Type B pancreatic cell (in vitro differentiated cells): Measurements from ENCODE around the gene CABP4. TPM values are rescaled to one million over a fixed set of nuclear protein-coding genes. Genes with fewer than 3 reads are reported as not detected.
"Not testable (repeated sequence)": the region's sequence is repeated elsewhere in the genome, so short reads cannot be mapped to it uniquely, and the experiment has no call there.

Experiments
- DNase-seq: peaks from one replicate; pipeline ENCODE4 v3.0.0; 2021; ENCODE audit warnings: mixed read lengths; ENCODE audit not compliant: unreplicated experiment; ENCODE audit errors: extremely low spot score
- H3K27ac Mint-ChIP-seq: 2 replicates; pipeline ENCODE4 v1.8.0; 2021; ENCODE audit warnings: mild to moderate bottlenecking, mixed read lengths
- H3K27me3 Mint-ChIP-seq: 2 replicates; pipeline ENCODE4 v1.8.0; 2021; ENCODE audit warnings: mixed read lengths
- H3K36me3 Mint-ChIP-seq: 2 replicates; pipeline ENCODE4 v1.8.0; 2021; ENCODE audit warnings: mixed read lengths
- H3K4me1 Mint-ChIP-seq: one replicate; pipeline ENCODE4 v1.8.0; 2021; ENCODE audit warnings: mixed read lengths; ENCODE audit not compliant: unreplicated experiment
- H3K4me3 Mint-ChIP-seq: 2 replicates; pipeline ENCODE4 v1.8.0; 2021; ENCODE audit warnings: mild to moderate bottlenecking, mixed read lengths
- H3K9me3 Mint-ChIP-seq: 2 replicates; pipeline ENCODE4 v1.8.0; 2021; ENCODE audit warnings: mixed read lengths
- total RNA-seq: library from RNA; stranded (reverse); gene quantifications from 2 replicates; pipeline ENCODE4 v1.2.1, GENCODE V29; 2021; ENCODE audit warnings: low replicate concordance
- TF ChIP-seq, protein P1 (sequence below): fragments of 200-600 bp; sonication (generic); conservative IDR thresholded peaks from 2 replicates; pipeline ENCODE4 v1.5.0; 2021; ENCODE audit warnings: antibody characterized with exemption, mild to moderate bottlenecking

Gene CABP4
- total RNA-seq, 1 donor from 2014 or later: not detected

DNA sequence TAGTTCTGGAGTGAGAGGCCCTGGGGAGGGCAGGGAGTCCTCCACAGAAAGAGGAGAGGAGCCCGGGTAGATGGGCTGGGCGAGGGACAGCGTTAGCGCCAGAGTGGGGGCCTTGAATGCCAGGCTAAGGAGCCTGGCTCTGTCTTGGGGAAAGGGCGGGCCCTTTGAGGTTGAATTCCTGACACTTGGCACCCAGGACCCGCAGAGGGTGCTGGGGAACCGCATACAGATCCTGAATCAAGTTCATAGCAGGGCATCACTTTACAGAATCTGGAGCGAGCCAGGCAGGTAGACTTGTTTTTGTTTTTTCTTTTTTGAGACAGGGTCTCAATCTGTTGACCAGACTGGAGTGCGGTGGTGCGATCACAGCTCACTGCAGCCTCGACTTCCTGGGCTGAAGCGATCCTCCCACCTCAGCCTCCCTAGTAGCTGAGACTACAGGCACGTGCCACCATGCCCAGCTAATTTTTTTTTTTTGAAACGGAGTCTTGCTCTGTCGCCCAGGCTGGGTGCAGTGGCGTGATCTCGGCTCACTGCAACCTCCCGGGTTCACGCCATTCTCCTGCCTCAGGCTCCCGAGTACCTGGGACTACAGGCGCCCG, 33.6 kb upstream of the CABP4 start:
- Mint-ChIP-seq H3K27ac (peak overlapping the region; percentile 82), H3K4me3 (peak overlapping the region; percentile 81), H3K9me3 (no peaks in the 10 kb centered on the region)

DNA sequence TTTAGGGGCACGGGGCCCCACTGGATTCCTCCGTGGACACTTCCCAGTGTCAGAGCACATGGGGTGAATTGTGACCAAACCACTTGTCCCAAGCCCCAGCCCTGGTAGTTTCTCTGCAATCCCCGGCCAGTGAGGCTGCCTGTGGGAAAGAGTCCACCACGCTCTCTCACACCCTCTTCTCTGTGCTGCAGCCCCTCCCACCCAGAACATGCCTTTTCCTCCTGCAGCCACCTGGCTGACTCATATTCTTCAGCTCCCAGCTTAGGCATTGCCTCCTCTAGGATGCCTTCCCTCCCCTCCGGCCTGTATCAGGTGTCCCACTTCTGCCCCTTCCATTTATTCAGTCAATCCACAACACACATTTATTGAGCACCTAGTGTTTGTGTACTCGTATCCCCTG, 32.3 kb upstream of the CABP4 start:
- Mint-ChIP-seq H3K36me3 (no peaks in the 10 kb centered on the region), H3K4me3 (peak overlapping the region; percentile 66), H3K4me1 (peaks cover 8% of the 10 kb centered on the region), H3K27me3 (no peaks in the 10 kb centered on the region), H3K9me3 (no peaks in the 10 kb centered on the region), H3K27ac (peak overlapping the region; percentile 87)
- TF ChIP-seq, protein P1, sequence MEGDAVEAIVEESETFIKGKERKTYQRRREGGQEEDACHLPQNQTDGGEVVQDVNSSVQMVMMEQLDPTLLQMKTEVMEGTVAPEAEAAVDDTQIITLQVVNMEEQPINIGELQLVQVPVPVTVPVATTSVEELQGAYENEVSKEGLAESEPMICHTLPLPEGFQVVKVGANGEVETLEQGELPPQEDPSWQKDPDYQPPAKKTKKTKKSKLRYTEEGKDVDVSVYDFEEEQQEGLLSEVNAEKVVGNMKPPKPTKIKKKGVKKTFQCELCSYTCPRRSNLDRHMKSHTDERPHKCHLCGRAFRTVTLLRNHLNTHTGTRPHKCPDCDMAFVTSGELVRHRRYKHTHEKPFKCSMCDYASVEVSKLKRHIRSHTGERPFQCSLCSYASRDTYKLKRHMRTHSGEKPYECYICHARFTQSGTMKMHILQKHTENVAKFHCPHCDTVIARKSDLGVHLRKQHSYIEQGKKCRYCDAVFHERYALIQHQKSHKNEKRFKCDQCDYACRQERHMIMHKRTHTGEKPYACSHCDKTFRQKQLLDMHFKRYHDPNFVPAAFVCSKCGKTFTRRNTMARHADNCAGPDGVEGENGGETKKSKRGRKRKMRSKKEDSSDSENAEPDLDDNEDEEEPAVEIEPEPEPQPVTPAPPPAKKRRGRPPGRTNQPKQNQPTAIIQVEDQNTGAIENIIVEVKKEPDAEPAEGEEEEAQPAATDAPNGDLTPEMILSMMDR: no peak
- DNase-seq: no peak

More for the DNA sequence above, 33.6 kb upstream of the CABP4 start:
- TF ChIP-seq, protein P1: no peak
- Mint-ChIP-seq H3K27me3 (peaks cover 7% of the 10 kb centered on the region), H3K36me3 (no peaks in the 10 kb centered on the region), H3K4me1 (peaks cover 8% of the 10 kb centered on the region)
- DNase-seq: no peak

DNA sequence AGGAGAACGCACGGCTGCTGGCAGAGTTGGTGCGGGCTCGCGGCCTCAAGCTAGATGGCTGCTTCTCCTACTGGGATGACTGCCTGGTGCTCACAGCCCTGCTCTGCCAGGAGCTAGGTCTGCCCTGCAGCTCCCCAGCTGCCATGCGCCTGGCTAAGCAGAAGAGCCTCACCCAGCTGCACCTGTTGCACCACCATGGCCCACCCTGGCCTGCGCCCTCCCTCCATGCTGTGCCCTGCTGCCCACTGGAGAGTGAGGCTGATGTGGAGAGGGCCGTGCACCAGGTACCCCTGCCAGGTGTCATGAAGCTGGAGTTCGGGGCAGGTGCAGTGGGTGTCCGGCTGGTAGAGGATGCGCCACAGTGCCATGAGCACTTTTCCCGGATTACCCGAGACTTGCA, 31.7 kb upstream of the CABP4 start:
- H3K36me3 Mint-ChIP-seq: no peaks in the 10 kb centered on the region
- no peak for DNase-seq
- no peaks in the 10 kb centered on the region for H3K27me3 Mint-ChIP-seq
- H3K27ac Mint-ChIP-seq: no peak overlapping the region
- TF ChIP-seq, protein P1: no peak
- H3K4me1 Mint-ChIP-seq: peaks cover 12% of the 10 kb centered on the region
- H3K4me3 Mint-ChIP-seq: no peak overlapping the region
- no peaks in the 10 kb centered on the region for H3K9me3 Mint-ChIP-seq

DNA sequence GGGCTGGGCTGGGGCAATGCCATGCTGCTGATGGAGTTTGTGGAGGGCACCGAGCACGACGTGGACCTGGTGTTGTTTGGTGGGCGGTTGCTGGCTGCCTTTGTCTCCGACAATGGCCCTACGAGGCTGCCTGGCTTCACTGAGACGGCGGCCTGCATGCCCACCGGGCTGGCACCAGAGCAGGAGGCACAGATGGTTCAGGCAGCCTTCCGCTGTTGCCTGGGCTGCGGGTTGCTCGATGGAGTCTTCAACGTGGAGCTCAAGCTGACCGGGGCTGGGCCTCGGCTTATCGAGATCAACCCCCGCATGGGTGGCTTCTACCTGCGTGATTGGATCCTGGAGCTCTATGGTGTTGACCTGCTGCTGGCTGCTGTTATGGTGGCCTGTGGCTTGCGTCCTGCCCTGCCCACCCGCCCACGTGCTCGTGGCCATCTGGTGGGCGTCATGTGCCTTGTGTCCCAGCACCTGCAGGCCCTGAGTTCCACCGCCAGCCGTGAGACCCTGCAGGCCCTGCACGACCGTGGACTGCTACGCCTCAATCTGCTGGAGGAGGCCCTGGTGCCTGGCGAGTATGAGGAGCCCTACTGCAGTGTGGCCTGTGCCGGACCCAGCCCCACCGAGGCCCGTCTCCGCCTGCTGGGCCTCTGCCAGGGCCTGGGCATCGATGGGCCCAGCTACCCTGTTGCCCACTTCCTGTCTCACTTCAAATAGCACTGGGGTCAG, 31.1 kb upstream of the CABP4 start:
- Mint-ChIP-seq H3K4me3 (no peak overlapping the region), H3K9me3 (no peaks in the 10 kb centered on the region), H3K4me1 (peaks cover 12% of the 10 kb centered on the region), H3K27ac (no peak overlapping the region), H3K27me3 (no peaks in the 10 kb centered on the region), H3K36me3 (no peaks in the 10 kb centered on the region)
- no peak for DNase-seq
- TF ChIP-seq, protein P1: no peak

DNA sequence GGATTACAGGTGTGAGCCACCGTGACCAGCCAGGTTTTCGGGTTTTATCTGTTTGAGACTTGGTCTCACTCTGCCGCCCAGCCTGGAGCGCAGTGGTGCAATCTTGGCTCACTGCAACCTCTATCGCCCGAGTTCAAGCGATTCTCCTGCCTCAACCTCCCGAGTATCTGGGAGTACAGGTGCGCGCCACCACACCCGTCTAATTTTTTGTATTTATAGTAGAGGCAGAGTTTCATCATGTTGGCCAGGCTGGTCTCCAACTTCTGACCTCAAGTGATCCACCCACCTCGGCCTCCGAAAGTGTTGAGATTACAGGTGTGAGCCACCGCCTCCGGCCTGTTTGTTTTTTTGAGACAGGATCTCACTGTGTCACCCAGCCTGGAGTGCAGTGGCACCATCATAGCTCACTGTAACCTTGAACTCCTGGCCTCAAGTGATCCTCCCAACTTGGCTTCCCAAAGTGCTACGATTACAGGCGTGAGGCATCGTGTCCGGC, 27.7 kb upstream of the CABP4 start:
- H3K9me3 Mint-ChIP-seq, H3K27me3 Mint-ChIP-seq, DNase-seq, H3K4me1 Mint-ChIP-seq, H3K36me3 Mint-ChIP-seq: not testable (repeated sequence)
- peak overlapping the region; percentile 84 for H3K27ac Mint-ChIP-seq
- H3K4me3 Mint-ChIP-seq: peak overlapping the region; percentile 93
